Mesenchymal stem cell (in vitro differentiated cells and primary cell): ENCODE results near the gene FBXW11.

ENCODE experiments used
- DNase-seq: peaks from one replicate; pipeline ENCODE4 v3.0.0-alpha.2; 2013
- H2AFZ ChIP-seq: one replicate; pipeline ENCODE4 v1.6.1; 2013; ENCODE audit warnings: low read depth, mild to moderate bottlenecking, control low read depth, inconsistent platforms, low read length, moderate library complexity
- H2AK5ac ChIP-seq: 2 replicates; pipeline ENCODE4 v1.6.1; 2013; ENCODE audit warnings: low read length, moderate library complexity, mild to moderate bottlenecking, inconsistent platforms; ENCODE audit not compliant: severe bottlenecking
- H2BK120ac ChIP-seq: one replicate; pipeline ENCODE4 v1.6.1; 2013; ENCODE audit warnings: low read depth, mild to moderate bottlenecking, inconsistent platforms, low read length, moderate library complexity
- H2BK12ac ChIP-seq, 2 experiments: one replicate each; pipeline ENCODE4 v1.6.1; 2013; ENCODE audit warnings: inconsistent platforms in 2 of 2, low read length in 2 of 2, mild to moderate bottlenecking in 2 of 2, moderate library complexity in 2 of 2, control low read depth in 1 of 2
- H2BK15ac ChIP-seq: one replicate; pipeline ENCODE4 v1.6.1; 2013; ENCODE audit warnings: mild to moderate bottlenecking, low read depth, inconsistent platforms; ENCODE audit not compliant: poor library complexity, severe bottlenecking
- H2BK5ac ChIP-seq: 2 replicates; pipeline ENCODE4 v1.6.1; 2013; ENCODE audit warnings: low read depth, mild to moderate bottlenecking, low read length, control low read depth, inconsistent platforms; ENCODE audit not compliant: poor library complexity, severe bottlenecking
- H3K14ac ChIP-seq, 2 experiments: one replicate each; pipeline ENCODE4 v1.6.1; 2013; ENCODE audit warnings: inconsistent platforms in 2 of 2, low read length in 2 of 2, control low read depth in 1 of 2, mild to moderate bottlenecking in 1 of 2, moderate library complexity in 1 of 2
- H3K18ac ChIP-seq, 2 experiments: one replicate each; pipeline ENCODE4 v1.6.1; 2013; ENCODE audit warnings: inconsistent platforms in 2 of 2, low read length in 2 of 2, control low read depth in 1 of 2, low read depth in 1 of 2, mild to moderate bottlenecking in 1 of 2
- H3K23ac ChIP-seq, 2 experiments: one replicate each; pipeline ENCODE4 v1.6.1; 2013; ENCODE audit warnings: inconsistent platforms in 2 of 2, low read length in 2 of 2, mild to moderate bottlenecking in 2 of 2, moderate library complexity in 2 of 2, control low read depth in 1 of 2
- H3K27ac ChIP-seq: 2 replicates; pipeline ENCODE4 v1.5.1; 2013; ENCODE audit warnings: mild to moderate bottlenecking, moderate library complexity, low read length, control low read depth, inconsistent platforms; ENCODE audit not compliant: poor library complexity, severe bottlenecking
- H3K27me3 ChIP-seq, 2 experiments: 2 replicates each; pipeline versions ENCODE4 v1.6.1 to v1.7.0; 2013; ENCODE audit warnings: low read length in 2 of 2, mild to moderate bottlenecking in 2 of 2, moderate library complexity in 2 of 2, control low read depth in 1 of 2, inconsistent platforms in 1 of 2; ENCODE audit not compliant: control insufficient read depth in 1 of 2, insufficient read depth in 1 of 2
- H3K36me3 ChIP-seq, 2 experiments: 2 replicates each; pipeline versions ENCODE4 v1.6.1 to v1.7.0; 2013; ENCODE audit warnings: low read length in 2 of 2, control low read depth in 1 of 2, inconsistent platforms in 1 of 2, low read depth in 1 of 2, mild to moderate bottlenecking in 1 of 2; ENCODE audit not compliant: insufficient read depth in 2 of 2, control insufficient read depth in 1 of 2
- H3K4ac ChIP-seq, 2 experiments: one replicate each; pipeline ENCODE4 v1.6.1; 2013; ENCODE audit warnings: inconsistent platforms in 2 of 2, low read length in 2 of 2, mild to moderate bottlenecking in 2 of 2, moderate library complexity in 2 of 2, control low read depth in 1 of 2, low read depth in 1 of 2
- H3K4me1 ChIP-seq: 2 replicates; pipeline ENCODE4 v1.6.1; 2013; ENCODE audit warnings: low read depth, low read length, control low read depth; ENCODE audit not compliant: control insufficient read depth, insufficient read depth
- H3K4me2 ChIP-seq: 2 replicates; pipeline ENCODE4 v1.6.1; 2013; ENCODE audit warnings: low read length, mild to moderate bottlenecking, inconsistent platforms; ENCODE audit not compliant: poor library complexity, severe bottlenecking
- H3K4me3 ChIP-seq, 2 experiments: 2 replicates each; pipeline versions ENCODE4 v1.5.1 to v1.7.0; 2013; ENCODE audit warnings: low read length in 2 of 2, mild to moderate bottlenecking in 2 of 2, control low read depth in 1 of 2, low read depth in 1 of 2; ENCODE audit not compliant: insufficient read depth in 1 of 2
- H3K79me1 ChIP-seq: replicated peaks from 2 replicates; pipeline ENCODE4 v1.6.1; 2013; ENCODE audit warnings: mild to moderate bottlenecking, control low read depth, low read length, inconsistent platforms; ENCODE audit not compliant: poor library complexity, severe bottlenecking
- H3K9ac ChIP-seq: 2 replicates; pipeline ENCODE4 v1.7.0; 2013; ENCODE audit warnings: mild to moderate bottlenecking, low read length, moderate library complexity
- H3K9me3 ChIP-seq: 2 replicates; pipeline ENCODE4 v1.7.0; 2013; ENCODE audit warnings: mild to moderate bottlenecking, low read length; ENCODE audit not compliant: control insufficient read depth
- H4K8ac ChIP-seq: one replicate; pipeline ENCODE4 v1.6.1; 2013; ENCODE audit warnings: inconsistent platforms, mild to moderate bottlenecking, low read length, moderate library complexity
- H4K91ac ChIP-seq: one replicate; pipeline ENCODE4 v1.6.1; 2013; ENCODE audit warnings: mild to moderate bottlenecking, low read length, inconsistent platforms
- WGBS: methylation state at CpG from one replicate; pipeline ENCODE4 v1.1.7; 2013; ENCODE audit warnings: mixed read lengths; 5-methylcytosine and 5-hydroxymethylcytosine counted together

The FBXW11 gene

GRCh38 chr5:171939951-171940350, 66.5 kb downstream of the FBXW11 start:
- H3K4me2 ChIP-seq, result no peak overlapping the region
- WGBS, result 92% methylated on average over 3 of the region's 3 CpGs
- H2BK5ac ChIP-seq, result no peak overlapping the region
- no peaks in the 10 kb centered on the region for H3K27me3 ChIP-seq
- no peak overlapping the region for H3K4me3 ChIP-seq
- no peak overlapping the region for H3K4ac ChIP-seq
- no peak overlapping the region for H3K23ac ChIP-seq
- H3K14ac ChIP-seq, result no peak overlapping the region
- H3K79me1 ChIP-seq, result peaks cover 6% of the 10 kb centered on the region
- H3K9me3 ChIP-seq, result no peaks in the 10 kb centered on the region
- H4K8ac ChIP-seq, result no peak overlapping the region
- peaks cover 8% of the 10 kb centered on the region for H3K4me1 ChIP-seq
- no peak overlapping the region for H3K9ac ChIP-seq
- H2BK120ac ChIP-seq, result no peak overlapping the region
- no peak overlapping the region for H2AFZ ChIP-seq
- no peak overlapping the region for H2BK15ac ChIP-seq
- H3K27ac ChIP-seq, result no peak overlapping the region
- no peak overlapping the region for H4K91ac ChIP-seq
- no peak for DNase-seq
- H3K36me3 ChIP-seq, result no peaks in the 10 kb centered on the region
- H2BK12ac ChIP-seq, result no peak overlapping the region
- H3K18ac ChIP-seq, result no peak overlapping the region
- H2AK5ac ChIP-seq, result no peak overlapping the region

GRCh38 chr5:171938358-171938757, 68.1 kb downstream of the FBXW11 start:
- H3K27me3 ChIP-seq, result no peaks in the 10 kb centered on the region
- no peak overlapping the region for H3K4me2 ChIP-seq
- H2BK15ac ChIP-seq, result no peak overlapping the region
- no peak for DNase-seq
- H4K91ac ChIP-seq, result no peak overlapping the region
- H4K8ac ChIP-seq, result no peak overlapping the region
- no peak overlapping the region for H3K18ac ChIP-seq
- no peak overlapping the region for H2AK5ac ChIP-seq
- H3K9me3 ChIP-seq, result peaks cover 5% of the 10 kb centered on the region
- H2AFZ ChIP-seq, result no peak overlapping the region
- no peak overlapping the region for H3K14ac ChIP-seq
- H3K36me3 ChIP-seq, result peaks cover 2 to 3% of the 10 kb centered on the region in 2 experiments
- no peak overlapping the region for H3K9ac ChIP-seq
- H3K4ac ChIP-seq, result no peak overlapping the region
- no peak overlapping the region for H3K27ac ChIP-seq
- peaks cover 8% of the 10 kb centered on the region for H3K4me1 ChIP-seq
- no peak overlapping the region for H2BK120ac ChIP-seq
- no peak overlapping the region for H2BK12ac ChIP-seq
- H3K23ac ChIP-seq, result no peak overlapping the region
- H3K4me3 ChIP-seq, result no peak overlapping the region
- H3K79me1 ChIP-seq, result peaks cover 4% of the 10 kb centered on the region
- no peak overlapping the region for H2BK5ac ChIP-seq

- H3K23ac ChIP-seq, result no peak overlapping the region
- H3K27ac ChIP-seq, result no peak overlapping the region
- no peak overlapping the region for H3K18ac ChIP-seq
- H3K14ac ChIP-seq, result no peak overlapping the region
- H3K4me1 ChIP-seq, result peaks cover 6% of the 10 kb centered on the region
- H2AFZ ChIP-seq, result no peak overlapping the region
- H3K36me3 ChIP-seq, result peaks cover 3 to 4% of the 10 kb centered on the region in 2 experiments
- H2AK5ac ChIP-seq, result no peak overlapping the region
- H2BK12ac ChIP-seq, result no peak overlapping the region
- H2BK15ac ChIP-seq, result no peak overlapping the region
- H3K4ac ChIP-seq, result no peak overlapping the region
- H3K79me1 ChIP-seq, result peaks cover 2% of the 10 kb centered on the region
- no peaks in the 10 kb centered on the region for H3K27me3 ChIP-seq
- DNase-seq, result no peak
- peaks cover 5% of the 10 kb centered on the region for H3K9me3 ChIP-seq
- 100% methylated on average over 4 of the region's 4 CpGs for WGBS
- H2BK5ac ChIP-seq, result no peak overlapping the region
- no peak overlapping the region for H4K91ac ChIP-seq
- no peak overlapping the region for H3K9ac ChIP-seq
- no peak overlapping the region for H4K8ac ChIP-seq
- H3K4me2 ChIP-seq, result no peak overlapping the region
- no peak overlapping the region for H2BK120ac ChIP-seq
- H3K4me3 ChIP-seq, result no peak overlapping the region
Observed at GRCh38 chr5:171937351-171937750, 69.1 kb downstream of the FBXW11 start.

- Histone ChIP-seq H3K79me1 (peaks cover 7% of the 10 kb centered on the region), H3K18ac (no peak overlapping the region), H3K9me3 (peaks cover 5% of the 10 kb centered on the region), H2BK120ac (no peak overlapping the region), H2BK12ac (no peak overlapping the region), H3K4ac (no peak overlapping the region), H3K4me1 (peaks cover 3% of the 10 kb centered on the region), H2BK15ac (no peak overlapping the region), H3K36me3 (peaks cover 3 to 7% of the 10 kb centered on the region in 2 experiments), H3K14ac (no peak overlapping the region), H3K27ac (no peak overlapping the region), H4K91ac (no peak overlapping the region), H4K8ac (no peak overlapping the region), H2AFZ (no peak overlapping the region), H3K27me3 (no peaks in the 10 kb centered on the region), H3K23ac (no peak overlapping the region), H2BK5ac (no peak overlapping the region), H3K9ac (no peak overlapping the region), H3K4me2 (no peak overlapping the region), H3K4me3 (no peak overlapping the region), H2AK5ac (no peak overlapping the region)
- 92% methylated on average over 4 of the region's 5 CpGs for WGBS
- no peak for DNase-seq
Observed at GRCh38 chr5:171934586-171934985, 71.9 kb downstream of the FBXW11 start.
